GM12875 (cell line): ENCODE measurements around the gene GRIK2.

ENCODE experiments used
- H3K4me3 ChIP-seq: one replicate; pipeline ENCODE4 v1.5.1; 2011; ENCODE audit warnings: low read depth, low read length, control low read depth
- CTCF ChIP-seq: IDR thresholded peaks from 2 replicates; pipeline ENCODE4 v1.5.1; 2011; ENCODE audit warnings: low read depth, mild to moderate bottlenecking, control low read depth, inconsistent platforms, low read length, moderate library complexity, borderline replicate concordance; ENCODE audit not compliant: insufficient read depth

GRIK2 gene

GRCh38 chr6:101931766-101932165 lies 538.3 kb downstream of the GRIK2 start:
- no peak overlapping the region for H3K4me3 ChIP-seq
- no peak for TF ChIP-seq CTCF

GRCh38 chr6:101932704-101933103 lies 539.2 kb downstream of the GRIK2 start:
- H3K4me3 ChIP-seq: no peak overlapping the region
- no peak for TF ChIP-seq CTCF

- H3K4me3 ChIP-seq: no peak overlapping the region
- TF ChIP-seq CTCF: no peak
These were observed 542.2 kb downstream of the GRIK2 start for GRCh38 chr6:101935732-101936131.

GRCh38 chr6:101936516-101936915 lies 543.0 kb downstream of the GRIK2 start:
- no peak overlapping the region for H3K4me3 ChIP-seq
- no peak for TF ChIP-seq CTCF

GRCh38 chr6:101937108-101937507 lies 543.6 kb downstream of the GRIK2 start:
- no peak overlapping the region for H3K4me3 ChIP-seq
- TF ChIP-seq CTCF: no peak

- no peak overlapping the region for H3K4me3 ChIP-seq
- TF ChIP-seq CTCF: no peak
These were observed 546.9 kb downstream of the GRIK2 start for GRCh38 chr6:101940391-101940790.

GRCh38 chr6:101956961-101957360 lies 563.5 kb downstream of the GRIK2 start:
- no peak overlapping the region for H3K4me3 ChIP-seq
- TF ChIP-seq CTCF: no peak
